Gastroesophageal sphincter (tissue), 4 donors: ENCODE data around the gene HIVEP3. TPM values are rescaled to one million over a fixed set of nuclear protein-coding genes. Genes with fewer than 3 reads are reported as not detected.
"Not testable (repeated sequence)": the region's sequence is repeated elsewhere in the genome, so short reads cannot be mapped to it uniquely, and the experiment has no call there.

Experiments used
- ATAC-seq: fragments of 150-250 bp; one replicate; pipeline ENCODE4 v1.9.1; 2016; ENCODE audit warnings: mild to moderate bottlenecking, moderate library complexity
- H3K27ac ChIP-seq, 4 donors: fragments of 200-600 bp; sonication (generic) in 3 of 4; 1 replicate in 3 of 4; 2 replicates in 1 of 4; pipeline ENCODE4 v1.5.1; 2016 to 2019
- H3K27me3 ChIP-seq: fragments of 200-600 bp; sonication (generic); one replicate; pipeline ENCODE4 v1.5.1; 2019
- H3K36me3 ChIP-seq, 2 donors: fragments of 200-600 bp; sonication (generic); one replicate each; pipeline ENCODE4 v1.5.1; 2019; ENCODE audit warnings: control low read depth in 1 of 2
- H3K4me1 ChIP-seq, 3 donors: fragments of 200-600 bp; sonication (generic); 1 replicate in 2 of 3; 2 replicates in 1 of 3; pipeline ENCODE4 v1.5.1; 2016 to 2019; ENCODE audit warnings: control low read depth in 2 of 3
- H3K4me3 ChIP-seq, 2 donors: fragments of 200-600 bp; sonication (generic); one replicate each; pipeline ENCODE4 v1.5.1; 2019; ENCODE audit warnings: mild to moderate bottlenecking in 1 of 2, moderate library complexity in 1 of 2
- H3K9me3 ChIP-seq, 3 donors: fragments of 200-600 bp; sonication (generic); one replicate each; pipeline ENCODE4 v1.5.1; 2017 to 2019; ENCODE audit warnings: control low read depth in 2 of 3
- CTCF ChIP-seq, 4 experiments: fragments of 200-600 bp in 2 of 4; fragments of 450-650 bp in 2 of 4; sonication (generic) in 1 of 4; IDR thresholded peaks; one replicate each; pipeline ENCODE4 v1.5.1; 2017 to 2019; ENCODE audit warnings: antibody characterized with exemption in 4 of 4, mild to moderate bottlenecking in 2 of 4, moderate library complexity in 2 of 4
- EP300 ChIP-seq: sonication (generic); formaldehyde crosslinking; IDR thresholded peaks from one replicate; pipeline ENCODE4 v1.6.1; 2017; ENCODE audit warnings: antibody characterized with exemption, mild to moderate bottlenecking
- POLR2A ChIP-seq, 2 donors: fragments of 450-650 bp; IDR thresholded peaks; one replicate each; pipeline ENCODE4 v1.6.1; 2017; ENCODE audit warnings: antibody characterized with exemption in 2 of 2, mild to moderate bottlenecking in 2 of 2, moderate library complexity in 1 of 2
- POLR2AphosphoS5 ChIP-seq: sonication (generic); formaldehyde crosslinking; IDR thresholded peaks from one replicate; pipeline ENCODE4 v1.6.1; 2017; ENCODE audit warnings: antibody characterized with exemption
- WGBS, 2 donors: methylation state at CpG; one replicate each; pipeline ENCODE4 v1.1.5; 2018; ENCODE audit warnings: low coverage in 1 of 2; 5-methylcytosine and 5-hydroxymethylcytosine counted together
- total RNA-seq, 4 donors: library from RNA; depleted of rRNA; stranded (reverse); fragments of >200 nt; gene quantifications; one replicate each; pipeline ENCODE4 v1.1.0, GENCODE V29; 2016

The HIVEP3 gene
- total RNA-seq, 4 donors from 2014 or later, result 1.9 to 3.8 (median 2.8) TPM

GRCh38 chr1:41559331-41559730, 359.4 kb downstream of the HIVEP3 start:
- Histone ChIP-seq H3K4me1 (no peaks in the 10 kb centered on the region), H3K36me3 (no peaks in the 10 kb centered on the region), H3K4me3 (no peak overlapping the region), H3K9me3 (peaks cover 0 to 6% (median 0%) of the 10 kb centered on the region in 3 donors), H3K27ac (no peak overlapping the region), H3K27me3 (no peaks in the 10 kb centered on the region)
- no peak for ATAC-seq
- 65 to 75% methylated on average over 4 to 5 of the region's 5 CpGs for WGBS, 2 donors
- TF ChIP-seq POLR2AphosphoS5 (no peak), CTCF (IDR thresholded peaks at IDR 0.05) (no peak), EP300 (no peak), POLR2A (IDR thresholded peaks at IDR 0.05) (no peak)

GRCh38 chr1:41558761-41559171, 360.0 kb downstream of the HIVEP3 start:
- no peak for TF ChIP-seq EP300
- TF ChIP-seq CTCF (IDR thresholded peaks at IDR 0.05), result no peak
- no peak for TF ChIP-seq POLR2A (IDR thresholded peaks at IDR 0.05)
- TF ChIP-seq POLR2AphosphoS5, result no peak
- WGBS, 2 donors, result 80 to 95% methylated on average over 1 to 2 of the region's 3 CpGs
- no peak for ATAC-seq
- H3K4me3 ChIP-seq, result no peak overlapping the region
- H3K36me3 ChIP-seq, result no peaks in the 10 kb centered on the region
- peaks cover 0 to 6% (median 0%) of the 10 kb centered on the region in 3 donors for H3K9me3 ChIP-seq
- H3K27ac ChIP-seq, result no peak overlapping the region
- no peaks in the 10 kb centered on the region for H3K4me1 ChIP-seq
- H3K27me3 ChIP-seq, result no peaks in the 10 kb centered on the region

GRCh38 chr1:41557751-41558455, 360.8 kb downstream of the HIVEP3 start:
- Histone ChIP-seq H3K4me3 (no peak overlapping the region), H3K4me1 (no peaks in the 10 kb centered on the region), H3K27ac (no peak overlapping the region), H3K36me3 (no peaks in the 10 kb centered on the region), H3K27me3 (no peaks in the 10 kb centered on the region), H3K9me3 (peaks cover 0 to 6% (median 0%) of the 10 kb centered on the region in 3 donors)
- TF ChIP-seq POLR2AphosphoS5 (no peak), CTCF (IDR thresholded peaks at IDR 0.05) (no peak), EP300 (no peak), POLR2A (IDR thresholded peaks at IDR 0.05) (no peak)
- ATAC-seq, result no peak
- 83 to 100% methylated on average over 1 to 2 of the region's 13 CpGs for WGBS, 2 donors

GRCh38 chr1:41554746-41555145, 364.0 kb downstream of the HIVEP3 start:
- H3K4me1 ChIP-seq, H3K27ac ChIP-seq, H3K27me3 ChIP-seq, ATAC-seq, H3K4me3 ChIP-seq, H3K9me3 ChIP-seq, H3K36me3 ChIP-seq: not testable (repeated sequence)
- WGBS, 2 donors, result no CpG with 5 or more reads among the region's 5 CpGs

- 74 to 100% methylated on average over 1 to 6 of the region's 7 CpGs for WGBS, 2 donors
- H3K36me3 ChIP-seq, result no peaks in the 10 kb centered on the region
- no peak for TF ChIP-seq POLR2A (IDR thresholded peaks at IDR 0.05)
- TF ChIP-seq POLR2AphosphoS5, result no peak
- no peak for TF ChIP-seq EP300
- TF ChIP-seq CTCF (IDR thresholded peaks at IDR 0.05), result no peak
- H3K27ac ChIP-seq, result no peak overlapping the region
- no peak overlapping the region for H3K4me3 ChIP-seq
- H3K27me3 ChIP-seq, result no peaks in the 10 kb centered on the region
- H3K9me3 ChIP-seq, result no peaks in the 10 kb centered on the region
- no peaks in the 10 kb centered on the region for H3K4me1 ChIP-seq
- no peak for ATAC-seq
Observed at GRCh38 chr1:41547781-41548560, 370.8 kb downstream of the HIVEP3 start.
